SHP77 (cell line): ENCODE measurements around the gene TADA3.

ENCODE experiments used
- DNase-seq, 2 experiments: peaks; one replicate each; lab custom pipeline; 2025; lab: John Stamatoyannopoulos, UW

The TADA3 gene

GRCh38 chr3:9760779-9761505, 31.3 kb downstream of the TADA3 start:
- no peak for DNase-seq

GRCh38 chr3:9757427-9757826, 34.8 kb downstream of the TADA3 start:
- DNase-seq = no peak

- no peak for DNase-seq
Measured at GRCh38 chr3:9754678-9755077, 37.6 kb downstream of the TADA3 start.

- DNase-seq = peak in 1 of 2 experiments; percentile 16
Measured at GRCh38 chr3:9750556-9751411, 41.5 kb downstream of the TADA3 start.

- DNase-seq = peak; percentile 97
Measured at GRCh38 chr3:9749645-9750555, 42.4 kb downstream of the TADA3 start, which contains the start of gene OGG1. Gene OGG1, plus strand, starts transcription at chr3:9749952. Its CDS starts 335 bp downstream, at chr3:9750287.

GRCh38 chr3:9749296-9749644, 43.0 kb downstream of the TADA3 start:
- peak in 1 of 2 experiments; percentile 35 for DNase-seq

GRCh38 chr3:9748031-9748430, 44.2 kb downstream of the TADA3 start:
- no peak for DNase-seq

GRCh38 chr3:9747267-9747666, 45.0 kb downstream of the TADA3 start:
- no peak for DNase-seq

GRCh38 chr3:9746330-9746729, 45.9 kb downstream of the TADA3 start:
- no peak for DNase-seq

- no peak for DNase-seq
Measured at GRCh38 chr3:9745521-9745920, 46.8 kb downstream of the TADA3 start.

GRCh38 chr3:9744162-9744561, 48.1 kb downstream of the TADA3 start:
- DNase-seq = no peak

- no peak for DNase-seq
Measured at GRCh38 chr3:9743548-9743947, 48.7 kb downstream of the TADA3 start.

- no peak for DNase-seq
Measured at GRCh38 chr3:9742560-9742959, 49.7 kb downstream of the TADA3 start.

GRCh38 chr3:9739181-9739580, 53.1 kb downstream of the TADA3 start:
- no peak for DNase-seq

GRCh38 chr3:9736831-9737230, 55.4 kb downstream of the TADA3 start:
- no peak for DNase-seq

- no peak for DNase-seq
Measured at GRCh38 chr3:9732740-9733115, 59.5 kb downstream of the TADA3 start.

GRCh38 chr3:9732080-9732739, 60.1 kb downstream of the TADA3 start:
- peak in 1 of 2 experiments; percentile 8 for DNase-seq

GRCh38 chr3:9731206-9732079, 60.8 kb downstream of the TADA3 start, which contains the start of gene BRPF1:
Gene BRPF1, plus strand, starts transcription at chr3:9731735. Its CDS starts 2,406 bp downstream, at chr3:9734141.
- DNase-seq = peak; percentile 94 to 98

- peak in 1 of 2 experiments; percentile 83 for DNase-seq
Measured at GRCh38 chr3:9730657-9731205, 61.5 kb downstream of the TADA3 start.
